ENCODE measurements around the gene CCDC122.
"Not testable (repeated sequence)": the region's sequence is repeated elsewhere in the genome, so short reads cannot be mapped to it uniquely, and the experiment has no call there.

Gene CCDC122

DNA sequence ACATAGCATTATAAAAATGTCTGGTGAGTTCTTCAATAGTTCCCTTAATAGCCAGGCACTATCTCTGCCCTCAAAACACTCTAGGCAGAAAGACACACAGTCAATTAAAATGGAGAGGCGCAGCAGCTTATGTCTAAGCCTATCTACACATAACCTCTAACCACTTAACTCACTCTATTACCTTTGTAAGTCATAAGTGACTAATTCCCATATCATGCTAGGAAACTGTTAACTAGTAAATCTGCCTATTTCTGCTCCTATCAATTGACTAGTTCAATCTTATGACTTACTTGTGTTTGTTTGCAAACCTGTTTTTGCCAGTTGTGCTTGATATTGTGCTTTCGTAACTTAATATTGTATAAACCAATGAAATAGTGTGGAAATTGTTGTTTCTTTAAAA, 3.2 kb downstream of the CCDC122 start:
- no peak for DNase-seq

- DNase-seq: peak in 1 of 2 donors; percentile 29
Observed at GRCh38 chr13:43874504-43875092, 4.9 kb downstream of the CCDC122 start.

DNA sequence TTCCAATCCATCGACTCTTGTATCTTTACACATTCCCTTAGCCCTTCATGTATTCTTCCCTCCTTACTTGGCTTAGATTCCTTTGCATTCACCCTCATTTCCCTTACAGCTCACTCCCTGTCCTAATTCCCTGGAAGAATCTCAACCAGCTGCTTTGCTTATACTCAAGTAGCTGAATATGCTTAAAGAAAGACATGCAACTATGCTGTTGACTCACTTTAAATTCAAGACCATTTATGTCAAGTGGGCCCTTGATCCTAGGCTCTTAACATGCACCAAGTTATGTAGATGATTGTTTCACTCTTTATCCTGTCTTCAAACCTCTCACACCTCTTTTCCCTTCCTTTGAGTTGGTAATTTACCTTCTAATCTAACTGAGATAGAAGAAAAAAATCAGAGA, 7.4 kb downstream of the CCDC122 start:
- no peak for DNase-seq

GRCh38 chr13:43865892-43866291, 13.6 kb downstream of the CCDC122 start:
- no peak for DNase-seq

DNA sequence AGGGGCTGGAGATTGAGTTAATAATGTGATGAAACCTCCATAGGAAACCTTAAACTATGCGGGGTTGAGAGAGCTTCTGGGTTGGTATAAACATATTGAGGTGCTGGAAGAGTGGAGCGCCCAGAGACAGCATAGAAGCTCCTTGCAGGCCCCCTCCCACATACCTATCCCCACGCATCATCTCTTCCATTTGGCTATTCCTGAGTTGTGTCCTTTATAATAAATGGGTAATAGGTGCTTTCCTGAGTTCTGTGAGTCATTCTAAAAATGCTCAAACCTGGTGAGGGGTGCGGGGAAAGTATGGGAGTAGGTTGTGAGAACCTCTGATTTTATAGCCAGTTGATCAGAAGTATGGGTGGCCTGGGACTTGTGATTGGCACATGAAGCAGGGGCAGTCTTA, 14.6 kb downstream of the CCDC122 start:
- DNase-seq: no peak

DNA sequence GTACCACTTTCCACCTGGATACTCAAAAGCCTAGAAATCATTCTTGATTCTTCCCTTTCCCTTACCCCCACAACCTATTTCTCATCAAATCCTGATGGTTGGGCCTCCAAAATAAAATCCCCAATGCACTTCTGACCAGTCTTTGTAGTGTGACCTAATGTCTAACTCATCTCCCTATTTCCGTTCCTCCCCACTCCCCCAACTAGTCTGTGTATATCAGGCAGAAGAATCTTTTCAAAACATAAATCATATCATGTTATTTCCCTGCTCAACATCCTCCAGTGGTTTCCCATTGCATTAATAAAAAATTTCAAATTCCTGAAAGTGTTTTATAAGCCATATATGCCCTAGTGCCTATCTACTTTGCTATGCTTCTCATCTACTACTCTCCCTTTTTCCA, 17.7 kb downstream of the CCDC122 start:
- no peak for DNase-seq

DNA sequence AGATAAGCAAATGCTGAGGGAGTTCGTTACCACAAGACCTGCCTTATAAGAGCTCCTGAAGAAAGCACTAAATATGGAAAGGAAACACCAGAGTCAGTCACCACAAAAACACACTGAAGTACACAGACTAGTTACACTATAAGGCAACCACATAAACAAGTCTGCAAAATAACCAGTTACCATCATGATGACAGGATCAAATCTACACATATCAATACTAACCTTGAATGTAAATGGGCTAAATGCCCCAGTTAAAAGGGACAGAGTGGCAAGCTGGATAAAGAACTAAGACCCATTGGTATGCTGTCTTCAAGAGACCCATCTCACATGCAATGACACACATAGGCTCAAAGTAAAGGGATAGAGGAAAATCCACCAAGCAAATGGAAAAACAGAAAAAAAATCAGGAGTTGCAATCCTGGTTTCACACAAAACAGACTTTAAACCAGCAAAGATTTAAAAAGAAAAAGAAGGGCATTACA, 26.6 kb downstream of the CCDC122 start:
- DNase-seq: no peak

DNA sequence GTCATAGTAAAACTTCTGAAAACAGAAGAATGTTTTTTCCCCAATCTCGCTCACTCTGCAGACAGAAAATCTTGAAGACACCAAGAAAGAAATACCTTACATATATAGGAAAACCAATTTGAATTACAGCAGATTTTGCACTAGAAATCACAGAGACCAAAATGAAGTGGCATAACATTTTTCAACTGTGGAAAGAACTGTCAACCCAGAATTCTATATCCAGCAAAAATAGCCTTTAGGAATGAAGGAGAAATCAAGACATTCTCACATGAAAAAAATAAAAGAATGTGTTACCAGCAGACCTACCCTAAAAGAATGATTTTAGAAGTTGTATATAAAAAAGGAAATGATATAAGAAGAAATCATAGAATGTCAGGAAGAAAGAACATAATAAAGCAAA, 28.7 kb downstream of the CCDC122 start:
- DNase-seq: no peak

- no peak for DNase-seq
Observed at GRCh38 chr13:43848001-43848649, 31.4 kb downstream of the CCDC122 start.

- DNase-seq: no peak
Observed at GRCh38 chr13:43846496-43847158, 32.9 kb downstream of the CCDC122 start.

DNA sequence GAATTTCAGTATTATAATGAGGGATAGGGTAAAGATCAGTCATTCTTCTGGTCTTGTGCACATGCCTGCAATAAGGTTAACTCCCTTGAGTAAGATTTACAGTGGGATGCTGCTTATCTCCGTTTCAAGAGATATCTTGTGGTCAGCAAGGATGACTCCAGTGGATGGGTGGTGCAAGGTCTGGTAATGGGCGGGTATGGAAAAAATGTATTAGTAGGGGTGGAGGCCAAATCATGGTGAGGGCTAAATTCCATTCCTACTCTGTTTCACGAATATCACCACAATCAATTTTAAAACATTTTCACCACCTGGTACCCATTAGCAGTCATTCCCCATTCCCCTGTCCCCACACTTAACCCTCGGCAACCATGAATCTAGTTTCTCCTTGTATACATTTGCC, 40.6 kb downstream of the CCDC122 start:
- DNase-seq: no peak

DNA sequence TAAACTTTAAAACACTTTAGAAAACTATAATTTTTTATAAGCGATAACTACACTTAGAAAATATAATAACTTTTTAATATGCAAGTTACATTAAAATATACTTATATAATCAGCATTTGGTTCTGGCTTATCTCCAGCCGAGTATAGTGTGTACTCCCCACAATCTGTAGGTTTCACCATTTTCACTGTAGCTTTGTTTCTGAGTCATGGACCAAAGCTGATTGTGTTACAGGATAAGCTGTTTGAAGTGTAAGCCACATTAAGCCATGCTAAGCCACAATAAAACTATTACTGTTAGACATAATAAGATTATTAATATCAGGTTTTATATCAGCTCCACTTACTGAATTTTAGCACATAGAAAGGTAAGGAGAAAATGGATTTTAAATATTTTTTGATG, 43.8 kb downstream of the CCDC122 start:
- DNase-seq: no peak

DNA sequence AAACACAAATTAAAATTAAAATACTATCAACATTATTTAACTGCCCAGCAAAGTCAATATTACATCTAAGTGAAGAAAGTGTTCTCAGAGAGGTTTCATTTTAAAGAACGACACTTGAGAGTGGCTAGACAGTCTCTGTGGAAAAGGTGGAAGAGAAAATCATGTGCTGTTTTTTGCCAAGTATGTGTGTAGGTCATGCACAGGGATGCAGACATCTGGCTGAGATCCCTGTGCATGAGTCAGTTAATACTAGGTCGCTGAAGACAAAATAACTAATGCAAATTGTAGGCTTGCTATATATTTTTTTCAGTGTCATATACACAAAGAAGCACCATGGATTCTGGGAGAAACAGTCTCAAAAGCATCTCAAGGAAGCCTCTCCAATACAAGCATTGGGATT, 48.5 kb downstream of the CCDC122 start:
- DNase-seq: no peak

- no peak for DNase-seq
Observed at GRCh38 chr13:43830497-43830881, 49.1 kb downstream of the CCDC122 start.

DNA sequence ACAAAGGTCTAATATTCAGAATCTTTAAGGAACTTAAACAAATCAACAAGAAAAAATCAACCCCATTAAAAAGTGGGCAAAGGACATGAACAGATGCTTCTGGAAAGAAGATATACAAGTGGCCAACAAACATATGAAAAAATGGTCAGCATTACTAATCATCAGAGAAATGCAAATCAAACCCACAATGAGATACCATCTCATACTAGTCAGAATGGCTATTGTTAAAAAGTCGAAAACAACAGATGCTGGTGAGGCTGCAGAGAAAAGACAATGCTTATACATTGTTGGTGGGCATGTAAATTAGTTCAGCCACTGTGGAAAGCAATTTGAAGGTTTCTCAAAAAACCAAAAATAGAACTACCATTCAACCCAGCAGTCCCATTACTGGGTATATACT, 54.9 kb downstream of the CCDC122 start:
- DNase-seq: not testable (repeated sequence)

DNA sequence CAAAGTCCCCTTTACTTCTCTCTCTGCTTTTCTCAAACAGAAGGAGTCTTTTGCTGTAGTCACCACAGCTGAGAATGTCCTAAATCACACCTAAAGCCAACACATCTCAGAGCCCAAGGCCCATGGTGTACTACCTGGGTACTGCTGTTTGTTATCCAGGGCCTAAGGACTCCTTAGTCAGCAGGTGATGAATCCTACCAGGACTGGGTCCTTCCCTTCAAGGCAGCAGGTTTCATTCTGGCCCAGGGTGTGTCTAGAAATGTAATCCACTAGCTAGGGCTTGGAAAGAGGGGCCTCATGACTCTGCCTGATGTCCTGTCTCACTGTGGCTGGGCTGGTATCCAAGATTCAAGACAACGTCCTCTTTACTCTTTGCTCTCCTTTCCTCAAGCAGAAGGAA, 56.6 kb downstream of the CCDC122 start:
- no peak for DNase-seq

DNA sequence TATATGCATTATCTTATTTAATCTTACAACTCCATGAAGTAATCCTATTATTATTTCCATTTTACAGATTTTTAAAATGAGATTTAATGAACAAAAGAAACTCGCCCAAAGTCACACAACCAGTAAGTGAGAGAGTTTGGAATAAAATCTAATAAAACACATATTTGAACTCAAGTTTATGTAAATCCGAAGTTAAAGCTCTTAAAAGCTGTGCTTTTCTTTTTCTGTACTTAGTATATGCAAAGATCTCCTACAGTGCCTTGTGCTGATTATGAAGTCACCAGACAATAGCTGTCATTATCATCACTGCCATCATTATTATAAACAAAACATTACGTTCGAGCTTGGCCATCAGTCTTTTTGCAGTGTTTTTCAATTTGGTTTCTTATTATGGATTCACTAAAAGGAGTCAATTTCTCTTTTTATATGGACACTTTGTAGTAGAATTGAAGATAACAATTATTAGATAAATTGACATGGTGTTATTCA, 63.1 kb downstream of the CCDC122 start:
- no peak for DNase-seq

DNA sequence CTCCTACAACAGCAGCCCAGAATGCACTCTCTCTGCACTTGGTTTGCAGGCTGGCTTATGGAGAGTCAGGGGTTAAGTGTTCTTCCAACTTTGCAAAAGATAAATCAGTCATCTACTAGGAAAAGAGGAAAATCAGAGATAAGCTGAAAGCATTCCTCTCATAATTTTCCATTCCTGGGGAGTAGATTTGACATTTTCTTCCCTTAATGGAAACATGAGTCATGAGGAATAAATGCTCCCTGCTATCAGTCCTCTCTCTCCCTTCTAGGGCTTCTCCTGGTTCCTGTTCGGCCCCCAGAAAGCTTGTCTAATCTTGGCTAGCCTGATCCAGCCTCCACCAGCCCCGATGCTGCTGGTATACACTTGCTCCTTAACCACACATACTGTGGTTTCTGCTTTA, 64.3 kb downstream of the CCDC122 start:
- no peak for DNase-seq

DNA sequence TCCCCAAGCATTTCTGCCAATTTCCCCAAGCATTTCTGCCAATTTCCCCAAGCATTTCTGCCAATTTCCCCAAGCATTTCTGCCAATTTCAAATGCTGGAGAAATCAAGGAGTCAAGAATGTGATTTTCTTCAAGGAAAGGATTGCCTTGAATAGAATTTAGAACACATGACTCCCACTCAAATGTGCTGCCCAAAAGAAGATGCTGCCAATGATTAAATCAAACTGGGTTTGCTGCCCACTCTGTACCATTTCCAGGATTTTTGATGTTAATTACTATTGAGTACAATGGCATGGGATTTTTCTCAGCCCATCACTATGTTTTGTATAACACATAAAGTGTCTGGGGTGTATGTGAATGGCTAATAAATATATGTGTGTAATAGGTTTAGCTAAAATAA, 70.9 kb downstream of the CCDC122 start:
- DNase-seq: no peak

GRCh38 chr13:43805681-43806128, 73.8 kb downstream of the CCDC122 start:
- no peak for DNase-seq

- no peak for DNase-seq
Observed at GRCh38 chr13:43805071-43805468, 74.5 kb downstream of the CCDC122 start.

GRCh38 chr13:43804461-43805070, 75.0 kb downstream of the CCDC122 start:
- peak in 1 of 2 donors; percentile 62 for DNase-seq

GRCh38 chr13:43802511-43802910, 77.0 kb downstream of the CCDC122 start:
- DNase-seq: no peak

- no peak for DNase-seq
Observed at GRCh38 chr13:43800828-43801227, 78.7 kb downstream of the CCDC122 start.

Measured in CD4-positive, alpha-beta T cell treated with Interferon alpha-2 for 1 hour (primary cell).